IPS-NIHi7 (cell line): ENCODE data around the gene NACAD.
"Not testable (repeated sequence)": the region's sequence is repeated elsewhere in the genome, so short reads cannot be mapped to it uniquely, and the experiment has no call there.

Experiments
- DNase-seq: peaks from one replicate; pipeline ENCODE4 v3.0.0; 2012; ENCODE audit warnings: mixed read lengths; ENCODE audit errors: extremely low spot score

NACAD gene

GRCh38 chr7:45055594-45056219 lies 33.1 kb downstream of the NACAD start:
- no peak for DNase-seq

GRCh38 chr7:45055016-45055415 lies 33.8 kb downstream of the NACAD start:
- DNase-seq, result no peak

- no peak for DNase-seq
Observed at GRCh38 chr7:45054442-45054841, 34.3 kb downstream of the NACAD start.

GRCh38 chr7:45053941-45054340 lies 34.8 kb downstream of the NACAD start:
- DNase-seq, result no peak

- no peak for DNase-seq
Observed at GRCh38 chr7:45053401-45053800, 35.4 kb downstream of the NACAD start.

- DNase-seq, result no peak
Observed at GRCh38 chr7:45052011-45052410, 36.8 kb downstream of the NACAD start.

GRCh38 chr7:45050198-45050597 lies 38.6 kb downstream of the NACAD start:
- no peak for DNase-seq

GRCh38 chr7:45048748-45049147 lies 40.0 kb downstream of the NACAD start:
- no peak for DNase-seq

GRCh38 chr7:45044338-45044737 lies 44.4 kb downstream of the NACAD start:
- no peak for DNase-seq

GRCh38 chr7:45039106-45039505 lies 49.7 kb downstream of the NACAD start:
- DNase-seq, result no peak

- DNase-seq, result no peak
Observed at GRCh38 chr7:45037876-45038275, 50.9 kb downstream of the NACAD start.

- no peak for DNase-seq
Observed at GRCh38 chr7:45036796-45037195, 52.0 kb downstream of the NACAD start.

- DNase-seq, result no peak
Observed at GRCh38 chr7:45036317-45036716, 52.5 kb downstream of the NACAD start.

- DNase-seq, result no peak
Observed at GRCh38 chr7:45035893-45036292, 52.9 kb downstream of the NACAD start.

- no peak for DNase-seq
Observed at GRCh38 chr7:45035371-45035770, 53.4 kb downstream of the NACAD start.

- DNase-seq, result not testable (repeated sequence)
Observed at GRCh38 chr7:45034710-45035109, 54.1 kb downstream of the NACAD start.

- DNase-seq, result no peak
Observed at GRCh38 chr7:45033931-45034290, 54.9 kb downstream of the NACAD start.

- no peak for DNase-seq
Observed at GRCh38 chr7:45033261-45033930, 55.4 kb downstream of the NACAD start.

- DNase-seq, result no peak
Observed at GRCh38 chr7:45032421-45032820, 56.3 kb downstream of the NACAD start.

GRCh38 chr7:45031829-45032228 lies 56.9 kb downstream of the NACAD start:
- no peak for DNase-seq
